T47D (cell line): Measurements from ENCODE around the gene WBP1.

Experiments
- DNase-seq, 2 experiments: peaks; one replicate each; pipeline versions ENCODE4 v3.0.0 to v3.0.0-alpha.2; 2011 to 2012; ENCODE audit warnings: low read depth in 1 of 2, low spot score in 1 of 2
- JUND ChIP-seq: IDR thresholded peaks from 2 replicates; pipeline ENCODE4 v1.6.1; 2012; ENCODE audit warnings: low read depth
- in situ Hi-C: cut with HindIII; loops from 2 replicates; pipeline ENCODE4 v1.10.0; 2016; ENCODE audit warnings: low sequenced_read_pairs, low pct_unique_long_range_greater_than_20kb

Gene WBP1

GRCh38 chr2:74489906-74490305 lies 31.7 kb downstream of the WBP1 start:
- no peak for TF ChIP-seq JUND
- in situ Hi-C loops: no loop called here
- no peak for DNase-seq

GRCh38 chr2:74491648-74492544 lies 33.7 kb downstream of the WBP1 start:
- DNase-seq: no peak
- TF ChIP-seq JUND: no peak
- in situ Hi-C loops: no loop called here

- no peak for TF ChIP-seq JUND
- in situ Hi-C loops: no loop called here
- no peak for DNase-seq
Measured at GRCh38 chr2:74493546-74493945, 35.3 kb downstream of the WBP1 start.

- in situ Hi-C loops: no loop called here
- no peak for DNase-seq
- no peak for TF ChIP-seq JUND
Measured at GRCh38 chr2:74495440-74495839, 37.2 kb downstream of the WBP1 start.

GRCh38 chr2:74496997-74497776 lies 38.9 kb downstream of the WBP1 start:
- DNase-seq: no peak
- TF ChIP-seq JUND: no peak
- in situ Hi-C loops: no loop called here

GRCh38 chr2:74497777-74498499 lies 39.7 kb downstream of the WBP1 start:
- no peak for DNase-seq
- no peak for TF ChIP-seq JUND
- in situ Hi-C loops: no loop called here

- in situ Hi-C loops: no loop called here
- no peak for TF ChIP-seq JUND
- no peak for DNase-seq
Measured at GRCh38 chr2:74498500-74499266, 40.4 kb downstream of the WBP1 start.

GRCh38 chr2:74499267-74499939 lies 41.2 kb downstream of the WBP1 start, which contains the start of gene LBX2:
Gene LBX2 (minus strand): TSS chr2:74499603. CDS start chr2:74499537, 66 bp downstream.
- no peak for TF ChIP-seq JUND
- in situ Hi-C loops: no loop called here
- DNase-seq: no peak

GRCh38 chr2:74499940-74500577 lies 41.8 kb downstream of the WBP1 start:
- TF ChIP-seq JUND: no peak
- no peak for DNase-seq
- in situ Hi-C loops: no loop called here

- no peak for DNase-seq
- in situ Hi-C loops: no loop called here
- no peak for TF ChIP-seq JUND
Measured at GRCh38 chr2:74500578-74500946, 42.3 kb downstream of the WBP1 start.

GRCh38 chr2:74501335-74502071 lies 43.3 kb downstream of the WBP1 start:
- in situ Hi-C loops: no loop called here
- no peak for DNase-seq
- TF ChIP-seq JUND: no peak
